ENCODE results near the gene USP25. TPM values are rescaled to one million over a fixed set of nuclear protein-coding genes. Genes with fewer than 3 reads are reported as not detected.

USP25 gene
- total RNA-seq, 1 experiment from 2014 or later, result 35.1 TPM

GRCh38 chr21:15729346-15729673, 472 bp upstream of the USP25 start:
- no peak overlapping the region for H3K27ac Mint-ChIP-seq
- H4K91ac ChIP-seq (ENCODE audit: insufficient read length, low read depth, low read length), result no peak overlapping the region
- H2BK20ac ChIP-seq (ENCODE audit: low read depth, low read length, poor library complexity, severe bottlenecking), result no peak overlapping the region
- peaks cover 7% of the 10 kb centered on the region for H3K23me2 ChIP-seq (ENCODE audit: insufficient read length, low read depth, low read length, poor library complexity, severe bottlenecking)
- peak overlapping the region; percentile 68 for H3K9ac ChIP-seq (ENCODE audit: extremely low read depth, insufficient read length, low read length)
- no peak overlapping the region for H3K18ac ChIP-seq (ENCODE audit: insufficient read length, low read depth, low read length)
- peaks cover 18% of the 10 kb centered on the region; the same call in 1 of the 2 replicates for H3K79me2 ChIP-seq (ENCODE audit: insufficient read depth, low read length)
- WGBS (ENCODE audit: extremely low coverage, insufficient read length, low lambda C conversion rate), result no CpG with 5 or more reads among the region's 11 CpGs
- H3K14ac ChIP-seq (ENCODE audit: insufficient read depth, low read length), result peak overlapping the region; percentile 87; the same call in 1 of the 2 replicates
- no peak overlapping the region for H3K23ac ChIP-seq (ENCODE audit: insufficient read length, low read depth, low read length)
- no peak overlapping the region for H2BK15ac ChIP-seq (ENCODE audit: low read depth, low read length)
- peak overlapping the region; percentile 95 for H2AFZ ChIP-seq (ENCODE audit: low read length)
- no peak overlapping the region for H3K27ac ChIP-seq (ENCODE audit: insufficient read length, low read depth, low read length)
- no peak overlapping the region for H3K4ac ChIP-seq (ENCODE audit: low read depth, low read length)
- H3K4me1 Mint-ChIP-seq, result peaks cover 25 to 31% of the 10 kb centered on the region in 2 experiments
- H3K27me3 Mint-ChIP-seq (ENCODE audit: low read depth), result peaks cover 5% of the 10 kb centered on the region; the same call in 1 of the 2 replicates
- no peaks in the 10 kb centered on the region for H3K9me3 Mint-ChIP-seq
- H2AK5ac ChIP-seq (ENCODE audit: insufficient read length, low read length), result no peak overlapping the region
- H2BK120ac ChIP-seq (ENCODE audit: low read depth, low read length, poor library complexity, severe bottlenecking), result no peak overlapping the region
- H4K20me1 ChIP-seq (ENCODE audit: control insufficient read depth, insufficient read depth, insufficient read length), result no peaks in the 10 kb centered on the region
- H3K56ac ChIP-seq (ENCODE audit: insufficient read length, low read depth, low read length), result no peak overlapping the region
- H3K4me3 Mint-ChIP-seq, result peak overlapping the region; percentile 74 to 84
- H4K8ac ChIP-seq (replicated peaks; ENCODE audit: insufficient read length, low read depth, low read length), result no peak overlapping the region
- no peak overlapping the region for H3T11ph ChIP-seq (ENCODE audit: low read length)
- H3K4me2 ChIP-seq (ENCODE audit: insufficient read depth, insufficient read length, low read length), result peak overlapping the region; percentile 81
- no peaks in the 10 kb centered on the region for H3K9me3 ChIP-seq (ENCODE audit: control insufficient read depth, low read depth, low read length)
- no peaks in the 10 kb centered on the region; the same call in 1 of the 2 replicates for H3K4me1 ChIP-seq (ENCODE audit: insufficient read depth, low read length)
- TF ChIP-seq, protein P1, sequence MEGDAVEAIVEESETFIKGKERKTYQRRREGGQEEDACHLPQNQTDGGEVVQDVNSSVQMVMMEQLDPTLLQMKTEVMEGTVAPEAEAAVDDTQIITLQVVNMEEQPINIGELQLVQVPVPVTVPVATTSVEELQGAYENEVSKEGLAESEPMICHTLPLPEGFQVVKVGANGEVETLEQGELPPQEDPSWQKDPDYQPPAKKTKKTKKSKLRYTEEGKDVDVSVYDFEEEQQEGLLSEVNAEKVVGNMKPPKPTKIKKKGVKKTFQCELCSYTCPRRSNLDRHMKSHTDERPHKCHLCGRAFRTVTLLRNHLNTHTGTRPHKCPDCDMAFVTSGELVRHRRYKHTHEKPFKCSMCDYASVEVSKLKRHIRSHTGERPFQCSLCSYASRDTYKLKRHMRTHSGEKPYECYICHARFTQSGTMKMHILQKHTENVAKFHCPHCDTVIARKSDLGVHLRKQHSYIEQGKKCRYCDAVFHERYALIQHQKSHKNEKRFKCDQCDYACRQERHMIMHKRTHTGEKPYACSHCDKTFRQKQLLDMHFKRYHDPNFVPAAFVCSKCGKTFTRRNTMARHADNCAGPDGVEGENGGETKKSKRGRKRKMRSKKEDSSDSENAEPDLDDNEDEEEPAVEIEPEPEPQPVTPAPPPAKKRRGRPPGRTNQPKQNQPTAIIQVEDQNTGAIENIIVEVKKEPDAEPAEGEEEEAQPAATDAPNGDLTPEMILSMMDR (conservative IDR thresholded peaks at IDR 0.05), result no peak
- peaks cover 0 to 3% (median 0%) of the 10 kb centered on the region in 3 experiments; a peak in 1 of 7 replicates for H3K36me3 Mint-ChIP-seq (ENCODE audit: insufficient read depth in 1 of 3, low read depth in 3 of 3)
- no peak overlapping the region for H4K5ac ChIP-seq (ENCODE audit: insufficient read length, low read depth, low read length)
- H2BK5ac ChIP-seq (ENCODE audit: insufficient read length, low read length), result no peak overlapping the region
- H2BK12ac ChIP-seq (ENCODE audit: insufficient read length, low read depth, low read length), result no peak overlapping the region
- no peaks in the 10 kb centered on the region for H3K27me3 ChIP-seq (ENCODE audit: insufficient read depth, low read length)
- H3K79me1 ChIP-seq (ENCODE audit: insufficient read depth, low read depth, low read length, poor library complexity, severe bottlenecking), result no peaks in the 10 kb centered on the region
- no peak for DNase-seq
